Activated naive CD4-positive, alpha-beta T cell treated with anti-CD3 and anti-CD28 coated beads, Interleukin-2, amount 50 U/mL, for 16 hours (primary cell): ENCODE results near the gene MED31.

Source experiments
- DNase-seq: peaks from one replicate; pipeline ENCODE4 v3.0.0-alpha.2; 2020

Gene MED31

GRCh38 chr17:6651919-6652452 lies 581 bp upstream of the MED31 start:
- peak; percentile 44 for DNase-seq

- DNase-seq: no peak
Observed at GRCh38 chr17:6648181-6648580, 3.2 kb downstream of the MED31 start.

DNA sequence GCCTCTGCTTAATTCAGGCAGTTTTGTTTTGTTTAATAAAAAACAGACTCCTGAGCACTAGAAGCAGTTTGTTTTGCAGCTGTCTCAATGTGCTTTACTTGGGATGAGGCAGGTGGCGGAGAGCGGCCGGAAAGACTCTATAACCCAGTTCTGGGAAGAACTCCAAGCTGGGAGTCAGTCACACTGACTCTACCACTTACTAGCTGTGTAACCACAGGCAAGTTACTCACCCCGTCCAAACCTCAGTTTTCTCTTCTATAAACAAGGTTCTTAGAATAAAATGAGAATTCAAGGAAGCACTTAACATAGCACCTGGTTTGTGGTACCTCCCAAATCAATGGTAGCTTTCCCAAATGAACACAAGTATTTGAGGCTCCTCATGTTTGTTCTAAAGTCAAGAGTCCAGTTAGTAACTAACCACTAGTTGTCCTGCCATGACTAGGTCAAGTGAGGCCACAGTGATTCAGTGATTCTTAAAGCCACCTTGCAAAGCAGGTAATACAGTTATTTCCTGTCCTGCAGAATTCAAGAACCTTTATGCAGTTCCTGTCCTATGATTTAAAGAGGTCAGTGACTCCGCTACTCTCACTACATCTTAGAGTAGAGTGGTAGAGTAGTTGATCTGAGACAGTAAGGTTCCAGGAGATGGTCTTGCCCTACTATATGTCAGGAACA lies 7.8 kb downstream of the MED31 start:
- DNase-seq: no peak

DNA sequence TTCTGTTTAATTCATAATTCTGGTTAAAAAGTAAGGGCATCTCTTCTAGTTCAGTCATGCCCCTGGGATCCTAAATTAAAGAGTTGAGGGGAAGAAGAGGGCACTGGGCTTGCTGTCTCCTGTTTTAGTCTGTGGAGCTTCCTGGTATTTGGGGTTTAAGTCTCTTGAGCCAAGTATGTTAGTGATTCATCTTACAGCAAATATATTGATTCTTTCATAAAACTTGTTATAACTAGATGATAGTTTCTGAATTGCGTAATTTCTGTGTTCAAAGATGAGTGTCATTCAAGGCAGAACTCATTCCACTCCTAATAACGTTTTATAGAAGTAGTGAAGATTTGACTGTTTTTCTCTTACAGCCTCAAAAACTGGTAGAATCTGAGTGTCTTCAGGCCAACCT lies 8.8 kb downstream of the MED31 start:
- no peak for DNase-seq

DNA sequence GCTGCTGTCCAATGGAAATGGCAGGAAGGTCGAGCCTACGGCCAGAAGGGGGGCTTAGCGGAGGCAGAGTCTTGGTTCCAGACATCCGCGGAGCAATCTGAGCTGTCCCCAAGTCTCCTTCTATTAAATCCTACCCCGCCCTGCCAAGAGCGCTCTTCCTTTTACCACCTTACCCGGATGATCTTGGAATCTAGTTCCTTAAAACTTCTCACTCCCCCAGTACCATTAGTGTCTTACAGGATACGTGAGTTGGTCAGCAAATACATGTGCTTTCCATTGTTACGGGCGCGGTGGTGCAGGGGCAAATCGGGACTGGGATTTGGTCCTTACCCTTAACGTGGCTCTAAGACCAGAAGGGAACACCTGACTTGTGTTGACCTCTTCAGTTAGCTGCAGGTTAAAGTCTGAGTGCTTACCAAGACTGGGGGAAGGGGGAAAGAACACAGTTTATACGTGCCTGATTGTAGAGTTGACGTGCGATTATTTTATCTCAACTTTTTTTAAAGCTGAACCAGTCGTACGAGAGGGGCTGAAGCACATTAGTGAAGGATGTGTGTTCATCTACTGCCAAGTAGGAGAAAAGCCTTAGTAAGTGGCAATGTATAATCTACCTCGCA lies 10.1 kb downstream of the MED31 start:
- no peak for DNase-seq

GRCh38 chr17:6640536-6641246 lies 10.7 kb downstream of the MED31 start, which contains the start of the genes KIAA0753 and TXNDC17:
Gene KIAA0753, minus strand, starts transcription at chr17:6640711. Its CDS starts 5,608 bp downstream, at chr17:6635103.
Gene TXNDC17, plus strand, starts transcription at chr17:6641060. Its CDS starts 23 bp downstream, at chr17:6641083.
- peak; percentile 88 for DNase-seq

DNA sequence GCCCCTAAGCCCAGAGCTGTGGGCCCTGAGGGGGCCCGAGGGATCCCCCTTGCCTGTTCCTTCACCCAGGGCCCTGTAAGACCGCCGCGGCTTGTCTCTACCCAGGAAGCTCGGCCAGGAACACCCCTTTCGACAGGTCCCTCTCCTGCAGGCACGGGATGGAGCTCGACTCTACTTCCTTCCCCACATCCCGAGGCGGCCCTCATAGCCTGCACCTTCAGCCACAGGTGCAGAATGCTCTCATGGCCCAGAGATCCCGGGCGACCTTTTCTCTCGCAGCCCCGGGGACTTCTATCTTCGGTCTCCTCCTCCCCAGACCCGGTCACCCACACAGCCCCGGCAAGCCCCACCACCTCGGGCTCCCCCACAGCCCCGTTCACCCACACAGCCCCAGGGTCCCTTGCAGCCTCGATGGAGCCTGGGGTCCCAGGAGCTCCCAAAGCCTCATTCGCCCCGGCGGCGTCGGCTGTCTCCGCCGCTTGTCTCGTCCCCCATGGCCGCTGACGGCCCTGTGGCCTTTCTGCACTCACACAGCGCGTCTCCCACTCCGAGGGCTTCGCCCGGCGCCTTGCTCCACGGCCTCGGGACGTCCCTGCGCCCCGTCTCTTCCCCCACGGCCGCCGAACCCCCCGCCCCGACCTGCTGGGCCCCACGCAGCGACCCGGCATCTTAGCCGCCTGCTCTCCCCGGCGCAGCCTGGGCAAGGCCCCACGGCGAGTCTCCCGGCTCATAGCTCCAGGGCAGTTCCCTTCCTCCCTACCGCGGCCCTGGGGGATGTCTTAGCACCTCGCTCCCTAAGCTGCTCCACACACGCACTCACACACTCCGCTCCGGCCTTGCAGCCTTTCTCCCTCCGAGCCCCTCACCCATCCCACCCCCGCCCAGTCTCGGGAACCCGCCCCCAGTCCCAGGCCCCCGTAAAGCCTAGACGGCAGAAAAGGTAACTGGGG lies 11.5 kb downstream of the MED31 start:
- peak; percentile 46 for DNase-seq

DNA sequence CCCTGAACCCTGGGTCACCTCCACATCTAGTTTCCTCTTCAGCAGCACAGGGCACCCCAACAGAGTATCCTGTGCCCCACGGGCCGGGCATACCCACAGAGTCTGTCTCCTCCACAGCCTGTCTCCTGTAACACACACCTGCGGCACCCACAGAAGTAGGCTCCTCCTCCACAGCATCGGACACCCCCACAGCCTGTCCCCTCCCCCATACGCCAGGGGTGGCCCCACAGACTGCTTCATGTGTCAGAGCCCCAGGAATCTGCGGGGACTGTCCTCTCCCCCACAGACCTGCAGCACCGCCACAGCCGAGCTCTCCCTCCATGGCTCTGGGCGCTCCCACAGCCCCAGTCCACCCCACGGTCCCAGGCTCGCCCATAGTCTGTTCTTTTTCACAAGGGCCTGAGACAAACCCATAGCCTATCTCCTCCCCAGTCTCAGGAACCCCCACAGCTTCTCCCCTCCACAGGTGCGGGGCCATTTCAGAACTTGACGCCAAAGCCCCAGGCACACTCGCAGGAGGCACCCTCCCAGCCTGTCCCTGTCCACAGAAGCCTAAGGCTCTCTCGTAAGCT lies 12.3 kb downstream of the MED31 start:
- no peak for DNase-seq

DNA sequence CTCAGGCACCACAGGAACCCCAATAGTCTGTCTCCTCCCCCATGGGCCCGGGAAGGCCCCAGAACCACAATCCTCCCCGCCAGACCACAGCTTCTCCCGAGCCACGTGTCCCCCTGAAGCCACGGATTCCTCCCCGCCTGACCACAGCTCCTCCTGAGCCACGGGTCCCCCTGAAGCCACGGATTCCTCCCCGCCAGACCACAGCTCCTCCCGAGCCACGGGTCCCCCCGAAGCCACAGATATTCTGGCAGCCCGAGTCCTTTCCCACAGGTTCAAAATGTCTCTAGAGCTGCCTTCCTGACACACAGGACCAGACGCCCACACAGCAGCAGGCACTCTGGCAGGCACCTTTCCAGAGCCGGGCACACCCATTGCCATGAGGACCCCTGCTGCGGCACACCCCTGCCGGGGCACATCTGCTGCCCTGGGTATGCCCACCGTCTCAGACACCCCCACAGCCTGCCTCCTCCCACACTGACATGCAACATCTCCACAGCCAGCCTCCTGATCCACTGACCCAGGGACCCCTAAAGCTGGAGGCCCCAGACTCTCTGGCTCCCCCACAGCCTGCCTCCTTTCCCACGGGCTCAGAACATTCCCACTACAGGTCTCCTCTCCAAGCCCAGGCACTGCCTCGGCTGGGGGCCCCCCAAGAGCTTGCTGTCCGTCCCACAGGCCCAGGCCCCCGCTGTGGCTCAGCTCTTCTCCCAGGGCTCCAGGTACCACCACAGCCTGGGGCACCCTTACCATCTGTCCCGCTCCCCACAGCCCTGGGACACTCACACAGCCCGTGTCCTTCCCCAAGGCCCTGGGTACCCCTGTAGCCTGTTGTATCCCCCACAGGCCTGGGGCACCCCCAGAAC lies 13.1 kb downstream of the MED31 start:
- no peak for DNase-seq

- no peak for DNase-seq
Observed at GRCh38 chr17:6637458-6637840, 14.0 kb downstream of the MED31 start.

DNA sequence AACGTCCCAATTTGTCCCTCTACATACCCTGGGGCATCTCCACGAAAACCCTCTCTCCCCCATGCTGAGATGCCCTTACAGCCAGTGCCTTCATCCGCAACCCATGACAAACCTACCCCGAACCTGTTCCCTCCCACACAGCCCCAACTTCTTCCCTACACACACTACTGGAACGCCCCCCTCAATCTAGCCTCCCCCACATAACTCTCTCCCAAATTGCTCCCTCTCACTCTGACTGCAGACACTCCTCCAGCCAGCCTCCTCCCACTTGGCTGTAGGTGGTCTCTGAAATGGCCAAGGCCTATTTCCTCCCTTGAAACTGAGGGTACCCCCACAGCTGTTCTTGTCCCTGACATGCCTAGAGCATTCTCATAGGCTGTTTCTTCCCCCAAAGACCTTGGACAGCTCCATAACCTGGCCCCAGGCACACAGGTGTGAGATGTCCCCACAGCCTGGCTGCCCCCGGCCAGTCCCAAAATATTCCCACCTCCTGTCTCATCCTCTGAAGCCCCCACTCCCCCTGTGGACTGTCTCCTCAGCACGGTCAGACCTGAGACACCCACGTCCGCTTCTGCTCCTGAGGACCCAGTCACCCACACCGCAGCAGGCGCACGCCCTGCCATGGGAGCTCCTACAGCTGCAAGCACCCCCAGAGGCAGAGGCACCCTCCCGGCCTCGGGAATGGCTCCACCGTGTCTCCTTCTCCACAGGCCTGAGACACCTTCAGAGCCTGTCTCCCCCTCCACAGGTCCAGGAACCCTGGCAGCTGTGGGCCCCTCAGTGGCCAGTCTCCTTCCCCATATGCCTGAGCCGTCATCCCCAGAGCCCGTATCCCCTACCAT lies 14.6 kb downstream of the MED31 start:
- DNase-seq: no peak

GRCh38 chr17:6636105-6636504 lies 15.3 kb downstream of the MED31 start:
- DNase-seq: no peak

- no peak for DNase-seq
Observed at GRCh38 chr17:6633263-6633662, 18.1 kb downstream of the MED31 start.

DNA sequence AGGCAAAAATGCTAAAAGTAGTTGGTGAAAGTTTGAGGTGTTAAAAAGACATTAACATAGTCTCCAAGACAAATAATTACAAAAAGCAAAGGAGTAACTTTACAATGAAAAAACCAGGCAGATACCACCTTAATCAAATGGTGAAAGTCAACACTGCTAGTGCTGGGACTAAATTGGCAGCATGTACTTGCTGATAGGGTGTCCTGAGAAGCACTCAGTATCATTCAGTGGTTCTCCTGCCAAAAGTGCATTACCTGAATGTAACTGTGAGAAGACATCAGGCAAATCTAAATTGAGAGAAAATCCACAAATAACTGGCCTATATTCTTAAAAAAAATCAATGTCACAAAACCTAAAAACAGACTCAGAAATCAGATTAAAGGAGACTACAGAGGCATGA lies 18.9 kb downstream of the MED31 start:
- DNase-seq: no peak

DNA sequence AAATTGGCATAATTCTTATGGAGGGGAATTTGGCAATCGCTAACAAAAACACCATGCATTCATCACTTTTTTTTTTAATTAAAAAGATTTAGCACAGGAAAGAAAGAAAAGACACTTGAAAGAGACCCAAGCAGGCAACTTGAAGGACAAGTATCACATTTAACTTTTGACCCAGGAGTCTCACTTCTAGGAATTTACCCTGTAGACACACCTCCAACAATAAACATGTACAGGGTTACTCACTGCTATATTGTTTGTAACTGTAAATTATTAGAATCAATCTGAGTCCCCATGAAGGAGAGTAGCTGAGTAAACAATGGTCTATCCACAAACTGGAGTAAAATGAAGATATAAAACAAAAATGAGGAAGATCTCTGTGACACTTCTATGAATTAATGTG lies 21.0 kb downstream of the MED31 start:
- no peak for DNase-seq

DNA sequence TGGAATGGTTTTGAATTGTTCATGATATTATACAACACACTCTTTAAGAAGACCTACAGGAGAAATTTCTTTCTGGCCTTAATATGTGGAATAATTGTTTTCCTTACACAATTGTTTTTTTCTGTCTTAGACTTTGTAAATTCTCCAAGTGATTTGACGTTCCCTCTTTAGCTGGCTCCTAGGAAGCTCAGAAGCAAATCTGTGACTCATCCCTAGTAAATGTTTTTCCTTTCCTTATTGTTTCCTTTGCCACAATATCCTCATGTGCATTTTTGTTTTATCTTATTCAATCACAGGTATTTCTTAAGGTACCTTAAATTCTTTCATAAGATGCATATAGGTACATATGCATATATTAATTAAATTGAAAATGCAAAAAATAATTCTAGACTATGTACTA lies 24.4 kb downstream of the MED31 start:
- DNase-seq: no peak

GRCh38 chr17:6626616-6627015 lies 24.8 kb downstream of the MED31 start:
- no peak for DNase-seq

GRCh38 chr17:6623941-6624340 lies 27.5 kb downstream of the MED31 start:
- DNase-seq: no peak

DNA sequence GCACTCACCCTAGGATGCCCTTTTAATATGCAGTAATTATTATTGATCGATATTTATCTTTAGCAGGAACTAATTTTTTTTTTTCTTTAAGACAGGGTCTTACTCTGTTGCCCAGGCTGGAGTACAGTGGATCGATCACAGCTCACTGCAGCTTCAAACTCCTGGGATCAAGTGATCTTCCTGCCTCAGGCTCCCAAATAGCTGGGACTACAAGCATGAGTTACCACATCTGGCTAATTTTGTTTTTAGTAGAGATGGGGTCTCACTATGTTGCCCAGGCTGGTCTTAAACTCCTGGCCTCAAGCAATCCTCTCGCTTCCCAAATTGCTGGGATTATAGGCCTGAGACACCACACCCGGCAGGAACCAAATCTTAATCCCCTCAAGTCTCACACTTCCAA lies 40.2 kb downstream of the MED31 start:
- DNase-seq: no peak

- no peak for DNase-seq
Observed at GRCh38 chr17:6610011-6610410, 41.4 kb downstream of the MED31 start.
